DOHH2 (cell line): ENCODE results near the gene SPOCK3.

Experiments
- H3F3A ChIP-seq: fragments of 200-600 bp; sonication (generic), shearing (Covaris generic); 2 replicates; pipeline ENCODE4 v1.6.0; 2016; ENCODE audit warnings: antibody characterized with exemption, mild to moderate bottlenecking; ENCODE audit not compliant: control insufficient read depth, insufficient read depth
- H3K27ac ChIP-seq: fragments of 200-600 bp; sonication (generic); 2 replicates; pipeline ENCODE4 v1.5.1; 2014; ENCODE audit warnings: low read depth, mild to moderate bottlenecking, low read length, moderate library complexity
- H3K27me3 ChIP-seq: fragments of 200-600 bp; sonication (generic); 2 replicates; pipeline ENCODE4 v1.6.1; 2014; ENCODE audit warnings: mild to moderate bottlenecking, low read length, mixed read lengths; ENCODE audit not compliant: control insufficient read depth
- H3K36me3 ChIP-seq: fragments of 200-600 bp; sonication (generic); 2 replicates; pipeline ENCODE4 v1.6.1; 2014; ENCODE audit warnings: mild to moderate bottlenecking, low read length, moderate library complexity, mixed read lengths; ENCODE audit not compliant: control insufficient read depth
- H3K4me1 ChIP-seq: fragments of 200-600 bp; sonication (generic); 2 replicates; pipeline ENCODE4 v1.6.1; 2014; ENCODE audit warnings: mild to moderate bottlenecking, low read length, mixed read lengths; ENCODE audit not compliant: control insufficient read depth
- H3K4me2 ChIP-seq: fragments of 200-600 bp; sonication (generic); 2 replicates; pipeline ENCODE4 v1.6.0; 2014; ENCODE audit warnings: mild to moderate bottlenecking, low read length, moderate library complexity
- H3K4me3 ChIP-seq: fragments of 200-600 bp; sonication (generic); 2 replicates; pipeline ENCODE4 v1.5.1; 2014; ENCODE audit warnings: mild to moderate bottlenecking, low read length, mixed read lengths
- H3K79me2 ChIP-seq: fragments of 200-600 bp; sonication (generic); 2 replicates; pipeline ENCODE4 v1.6.1; 2014; ENCODE audit warnings: mild to moderate bottlenecking, low read length, mixed read lengths; ENCODE audit not compliant: control insufficient read depth
- H3K9me2 ChIP-seq: fragments of 200-600 bp; sonication (generic); replicated peaks from 2 replicates; pipeline ENCODE4 v1.6.1; 2014; ENCODE audit warnings: mild to moderate bottlenecking, low read length, mixed read lengths; ENCODE audit not compliant: control insufficient read depth
- H3K9me3 ChIP-seq: fragments of 200-600 bp; sonication (generic); 2 replicates; pipeline ENCODE4 v1.6.1; 2014; ENCODE audit warnings: antibody characterized with exemption, low read length, mixed read lengths; ENCODE audit not compliant: control insufficient read depth, insufficient read depth
- H4K20me1 ChIP-seq: fragments of 200-600 bp; sonication (generic); 2 replicates; pipeline ENCODE4 v1.6.0; 2014; ENCODE audit warnings: low read depth, mild to moderate bottlenecking, antibody characterized with exemption, low read length, moderate library complexity; ENCODE audit not compliant: control insufficient read depth, insufficient read depth
- EZH2phosphoT487 ChIP-seq: fragments of 200-600 bp; sonication (generic); IDR thresholded peaks from 2 replicates; pipeline ENCODE4 v1.6.1; 2017; ENCODE audit warnings: borderline replicate concordance, mild to moderate bottlenecking, antibody characterized with exemption, low read length, moderate library complexity, mixed read lengths
- TF ChIP-seq, protein P1 (sequence below): fragments of 200-600 bp; sonication (generic); IDR thresholded peaks from one replicate; pipeline ENCODE4 v1.5.1; 2014; ENCODE audit warnings: antibody characterized with exemption, mild to moderate bottlenecking, low read depth, low read length; ENCODE audit not compliant: poor library complexity, severe bottlenecking

Gene SPOCK3

DNA sequence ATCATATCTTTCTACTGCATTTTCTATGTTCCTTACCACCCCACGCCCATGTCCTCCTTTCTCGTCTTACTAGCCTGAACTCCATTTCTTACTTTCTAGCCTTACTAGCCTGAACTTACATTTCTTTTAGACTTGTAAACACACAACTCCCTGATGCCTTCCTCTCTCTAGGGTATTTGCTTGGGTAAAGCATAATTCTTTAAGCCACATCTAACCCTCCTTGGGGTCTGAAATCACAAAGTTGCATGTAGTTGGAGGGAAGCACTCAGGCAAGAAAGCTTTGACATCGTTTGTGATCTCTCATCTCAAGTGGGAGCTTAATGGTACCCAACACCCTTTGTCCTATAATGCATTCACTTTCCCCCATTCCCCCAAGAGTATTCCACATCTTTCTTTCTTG lies 124.4 kb downstream of the SPOCK3 start:
- no peaks in the 10 kb centered on the region for H3K9me2 ChIP-seq
- H3K79me2 ChIP-seq = no peaks in the 10 kb centered on the region
- H3K4me3 ChIP-seq = no peak overlapping the region
- H3K36me3 ChIP-seq = no peaks in the 10 kb centered on the region
- H3K9me3 ChIP-seq = no peaks in the 10 kb centered on the region
- no peaks in the 10 kb centered on the region for H3K4me1 ChIP-seq
- no peaks in the 10 kb centered on the region for H3F3A ChIP-seq
- no peaks in the 10 kb centered on the region for H3K27me3 ChIP-seq
- no peaks in the 10 kb centered on the region for H4K20me1 ChIP-seq
- no peak for TF ChIP-seq EZH2phosphoT487
- TF ChIP-seq, protein P1, sequence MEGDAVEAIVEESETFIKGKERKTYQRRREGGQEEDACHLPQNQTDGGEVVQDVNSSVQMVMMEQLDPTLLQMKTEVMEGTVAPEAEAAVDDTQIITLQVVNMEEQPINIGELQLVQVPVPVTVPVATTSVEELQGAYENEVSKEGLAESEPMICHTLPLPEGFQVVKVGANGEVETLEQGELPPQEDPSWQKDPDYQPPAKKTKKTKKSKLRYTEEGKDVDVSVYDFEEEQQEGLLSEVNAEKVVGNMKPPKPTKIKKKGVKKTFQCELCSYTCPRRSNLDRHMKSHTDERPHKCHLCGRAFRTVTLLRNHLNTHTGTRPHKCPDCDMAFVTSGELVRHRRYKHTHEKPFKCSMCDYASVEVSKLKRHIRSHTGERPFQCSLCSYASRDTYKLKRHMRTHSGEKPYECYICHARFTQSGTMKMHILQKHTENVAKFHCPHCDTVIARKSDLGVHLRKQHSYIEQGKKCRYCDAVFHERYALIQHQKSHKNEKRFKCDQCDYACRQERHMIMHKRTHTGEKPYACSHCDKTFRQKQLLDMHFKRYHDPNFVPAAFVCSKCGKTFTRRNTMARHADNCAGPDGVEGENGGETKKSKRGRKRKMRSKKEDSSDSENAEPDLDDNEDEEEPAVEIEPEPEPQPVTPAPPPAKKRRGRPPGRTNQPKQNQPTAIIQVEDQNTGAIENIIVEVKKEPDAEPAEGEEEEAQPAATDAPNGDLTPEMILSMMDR = no peak
- H3K27ac ChIP-seq = no peak overlapping the region
- no peak overlapping the region for H3K4me2 ChIP-seq

GRCh38 chr4:167105857-167106256 lies 128.4 kb downstream of the SPOCK3 start:
- H3K36me3 ChIP-seq = no peaks in the 10 kb centered on the region
- H3F3A ChIP-seq = no peaks in the 10 kb centered on the region
- no peak overlapping the region for H3K4me2 ChIP-seq
- TF ChIP-seq, protein P1 = no peak
- no peak for TF ChIP-seq EZH2phosphoT487
- H3K9me2 ChIP-seq = no peaks in the 10 kb centered on the region
- H3K27me3 ChIP-seq = no peaks in the 10 kb centered on the region
- H3K4me1 ChIP-seq = no peaks in the 10 kb centered on the region
- H3K79me2 ChIP-seq = no peaks in the 10 kb centered on the region
- no peaks in the 10 kb centered on the region for H3K9me3 ChIP-seq
- no peak overlapping the region for H3K27ac ChIP-seq
- no peaks in the 10 kb centered on the region for H4K20me1 ChIP-seq
- no peak overlapping the region for H3K4me3 ChIP-seq

DNA sequence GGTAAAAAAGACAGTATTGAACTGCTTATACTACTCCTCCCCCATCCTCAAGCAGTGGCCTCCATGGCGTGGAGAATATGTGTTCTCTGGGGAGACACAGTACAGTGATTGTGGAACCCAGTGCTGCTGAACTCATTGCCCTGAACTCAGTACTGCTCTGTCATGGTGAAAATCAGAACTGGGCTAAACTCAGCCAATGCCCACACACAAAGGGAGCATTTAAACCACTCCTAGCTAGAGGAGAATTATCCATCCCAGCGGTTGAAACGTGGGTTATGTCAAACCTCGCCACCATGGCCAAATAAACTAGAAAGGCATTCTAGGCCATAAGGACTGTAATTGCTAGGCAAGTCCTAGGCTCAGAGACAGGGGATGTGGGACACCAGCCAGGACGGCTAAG lies 131.8 kb downstream of the SPOCK3 start:
- no peaks in the 10 kb centered on the region for H4K20me1 ChIP-seq
- H3K9me2 ChIP-seq = no peaks in the 10 kb centered on the region
- no peaks in the 10 kb centered on the region for H3K27me3 ChIP-seq
- H3K36me3 ChIP-seq = no peaks in the 10 kb centered on the region
- H3F3A ChIP-seq = no peaks in the 10 kb centered on the region
- H3K9me3 ChIP-seq = no peaks in the 10 kb centered on the region
- H3K4me3 ChIP-seq = no peak overlapping the region
- H3K4me2 ChIP-seq = no peak overlapping the region
- TF ChIP-seq EZH2phosphoT487 = no peak
- TF ChIP-seq, protein P1 = no peak
- H3K4me1 ChIP-seq = no peaks in the 10 kb centered on the region
- H3K79me2 ChIP-seq = no peaks in the 10 kb centered on the region
- no peak overlapping the region for H3K27ac ChIP-seq

GRCh38 chr4:167101035-167101434 lies 133.3 kb downstream of the SPOCK3 start:
- Histone ChIP-seq H3F3A (no peaks in the 10 kb centered on the region), H3K79me2 (no peaks in the 10 kb centered on the region), H3K27ac (no peak overlapping the region), H3K27me3 (no peaks in the 10 kb centered on the region), H3K9me3 (no peaks in the 10 kb centered on the region), H3K36me3 (no peaks in the 10 kb centered on the region), H3K4me2 (no peak overlapping the region), H3K4me1 (no peaks in the 10 kb centered on the region), H3K4me3 (no peak overlapping the region), H3K9me2 (no peaks in the 10 kb centered on the region), H4K20me1 (no peaks in the 10 kb centered on the region)
- no peak for TF ChIP-seq EZH2phosphoT487
- TF ChIP-seq, protein P1 = no peak
